HEK293 (cell line): Measurements from ENCODE around the gene KLC4.

Experiments
- CTCF ChIA-PET: fragments of 350-600 bp; formaldehyde crosslinking; extraction: SDS; loops from one replicate; lab custom pipeline; 2021; ENCODE audit warnings: antibody characterized with exemption; lab: Yijun Ruan, JAX
- POLR2A ChIA-PET: fragments of 300-600 bp; formaldehyde crosslinking; extraction: SDS; loops from one replicate; lab custom pipeline; 2020; ENCODE audit warnings: antibody characterized with exemption, inconsistent platforms; lab: Yijun Ruan, JAX
- H3K27ac ChIP-seq: fragments of 200-500 bp; sonication (Bioruptor generic); 2 replicates; pipeline ENCODE4 v1.5.1; 2014; ENCODE audit warnings: low read depth, low read length, control low read depth, inconsistent platforms; ENCODE audit errors: extremely low read depth
- H3K36me3 ChIP-seq, 2 experiments: fragments of 200-500 bp in 1 of 2; sonication (Bioruptor generic) in 1 of 2; 1 replicate in 1 of 2; 2 replicates in 1 of 2; pipeline ENCODE4 v1.5.1; 2014 to 2017; ENCODE audit warnings: inconsistent platforms in 2 of 2, low read length in 2 of 2; ENCODE audit not compliant: control insufficient read depth in 2 of 2, insufficient read depth in 1 of 2
- H3K4me1 ChIP-seq: fragments of 200-500 bp; sonication (Bioruptor generic); 2 replicates; pipeline ENCODE4 v1.5.1; 2014; ENCODE audit warnings: mild to moderate bottlenecking, low read length, inconsistent platforms; ENCODE audit not compliant: control insufficient read depth, insufficient read depth
- H3K4me3 ChIP-seq: 2 replicates; pipeline ENCODE4 v1.5.1; 2011; ENCODE audit warnings: low read depth, mild to moderate bottlenecking, control low read depth, low read length, moderate library complexity
- H3K9me3 ChIP-seq: fragments of 200-500 bp; sonication (Bioruptor generic); 2 replicates; pipeline ENCODE4 v1.5.1; 2014; ENCODE audit warnings: low read depth, low read length, inconsistent platforms; ENCODE audit not compliant: control insufficient read depth, insufficient read depth
- EGR2 ChIP-seq: fragments of 450-650 bp; formaldehyde crosslinking; IDR thresholded peaks from 2 replicates; pipeline ENCODE4 v1.5.1; 2016; ENCODE audit warnings: low read depth, missing biosample characterization, missing genetic modification characterization
- IKZF3 ChIP-seq: fragments of 450-650 bp; IDR thresholded peaks from 2 replicates; pipeline ENCODE4 v1.5.0; 2018; ENCODE audit warnings: missing biosample characterization, mild to moderate bottlenecking, missing genetic modification characterization, moderate library complexity
- PRDM2 ChIP-seq: fragments of 450-650 bp; formaldehyde crosslinking; IDR thresholded peaks from 2 replicates; pipeline ENCODE4 v1.5.1; 2016; ENCODE audit warnings: missing biosample characterization, missing genetic modification characterization, borderline replicate concordance
- ZBTB20 ChIP-seq: fragments of 450-650 bp; formaldehyde crosslinking; IDR thresholded peaks from 2 replicates; pipeline ENCODE4 v1.5.1; 2016; ENCODE audit warnings: missing biosample characterization, missing genetic modification characterization
- ZBTB48 ChIP-seq: fragments of 450-650 bp; formaldehyde crosslinking; IDR thresholded peaks from 2 replicates; pipeline ENCODE4 v1.5.1; 2016; ENCODE audit warnings: missing biosample characterization, missing genetic modification characterization
- ZBTB8A ChIP-seq: fragments of 450-650 bp; formaldehyde crosslinking; IDR thresholded peaks from 2 replicates; pipeline ENCODE4 v1.5.1; 2016; ENCODE audit warnings: missing biosample characterization, missing genetic modification characterization
- ZEB2 ChIP-seq: fragments of 450-650 bp; formaldehyde crosslinking; IDR thresholded peaks from 2 replicates; pipeline ENCODE4 v1.5.1; 2016; ENCODE audit warnings: missing biosample characterization, missing genetic modification characterization
- ZFHX2 ChIP-seq: fragments of 450-650 bp; formaldehyde crosslinking; conservative IDR thresholded peaks from 2 replicates; pipeline ENCODE4 v1.5.1; 2016; ENCODE audit warnings: missing biosample characterization, missing genetic modification characterization
- ZIC2 ChIP-seq: fragments of 450-650 bp; formaldehyde crosslinking; IDR thresholded peaks from 2 replicates; pipeline ENCODE4 v1.5.1; 2016; ENCODE audit warnings: missing biosample characterization, missing genetic modification characterization
- ZNF146 ChIP-seq: fragments of 450-650 bp; formaldehyde crosslinking; IDR thresholded peaks from 2 replicates; pipeline ENCODE4 v1.5.1; 2016; ENCODE audit warnings: missing biosample characterization, missing genetic modification characterization
- ZNF23 ChIP-seq: fragments of 450-650 bp; formaldehyde crosslinking; IDR thresholded peaks from 2 replicates; pipeline ENCODE4 v1.5.1; 2016; ENCODE audit warnings: missing biosample characterization, missing genetic modification characterization, borderline replicate concordance
- ZNF335 ChIP-seq: fragments of 450-650 bp; formaldehyde crosslinking; conservative IDR thresholded peaks from 2 replicates; pipeline ENCODE4 v1.5.1; 2016; ENCODE audit warnings: missing biosample characterization, missing genetic modification characterization
- ZNF341 ChIP-seq: fragments of 450-650 bp; formaldehyde crosslinking; IDR thresholded peaks from 2 replicates; pipeline ENCODE4; 2016; ENCODE audit warnings: low read depth, missing biosample characterization, missing genetic modification characterization
- ZNF391 ChIP-seq: fragments of 450-650 bp; formaldehyde crosslinking; IDR thresholded peaks from 2 replicates; pipeline ENCODE4 v1.5.1; 2016; ENCODE audit warnings: low read depth, missing biosample characterization, missing genetic modification characterization, borderline replicate concordance
- ZNF426 ChIP-seq: fragments of 450-650 bp; formaldehyde crosslinking; IDR thresholded peaks from 2 replicates; pipeline ENCODE4 v1.5.1; 2017; ENCODE audit warnings: missing biosample characterization, missing genetic modification characterization, mild to moderate bottlenecking, inconsistent platforms, moderate library complexity
- ZNF518A ChIP-seq: fragments of 450-650 bp; formaldehyde crosslinking; conservative IDR thresholded peaks from 2 replicates; pipeline ENCODE4 v1.5.1; 2016; ENCODE audit warnings: low read depth, missing biosample characterization, missing genetic modification characterization
- ZNF530 ChIP-seq: fragments of 450-650 bp; formaldehyde crosslinking; IDR thresholded peaks from 2 replicates; pipeline ENCODE4 v1.5.1; 2016; ENCODE audit warnings: low read depth, missing biosample characterization, missing genetic modification characterization
- ZSCAN16 ChIP-seq: fragments of 450-650 bp; formaldehyde crosslinking; IDR thresholded peaks from 2 replicates; pipeline ENCODE4 v1.5.1; 2016; ENCODE audit warnings: missing biosample characterization, missing genetic modification characterization

The KLC4 gene

GRCh38 chr6:43088654-43089056, 29.2 kb downstream of the KLC4 start (continued):
- TF ChIP-seq ZNF518A (tag by site-specific recombination) (peak; percentile 99), PRDM2 (no peak), ZBTB48 (tag by site-specific recombination) (no peak), ZNF530 (tag by site-specific recombination) (peak; percentile 86; the same call in 1 of the 2 replicates), ZNF426 (tag by site-specific recombination) (peak; percentile 99), ZEB2 (tag by site-specific recombination) (no peak)

GRCh38 chr6:43089467-43089866, 30.0 kb downstream of the KLC4 start:
- TF ChIP-seq ZNF23 (tag by site-specific recombination), result no peak
- no peak for TF ChIP-seq ZSCAN16 (tag by site-specific recombination)
- peak; percentile 99 for TF ChIP-seq ZNF341 (tag by site-specific recombination)
- no peak for TF ChIP-seq ZBTB20
- TF ChIP-seq, all 188 proteins: peak for 1
- ChIA-PET POLR2A (interaction anchor here (1.1 to 1.9 kb wide), 3 partner anchors 9 to 75 kb away, joined by 3 to 7 read pairs (median 3); partner anchors contain the start of genes KLHDC3, MEA1 and PTK7), CTCF (interaction anchor here (0.5 to 1.3 kb wide), 4 partner anchors 36 to 109 kb away, joined by 3 to 6 read pairs (median 4); partner anchors contain the start of gene CUL7)
- H3K36me3 ChIP-seq, result no peaks in the 10 kb centered on the region
- no peak overlapping the region for H3K4me3 ChIP-seq
- no peaks in the 10 kb centered on the region for H3K9me3 ChIP-seq
- H3K4me1 ChIP-seq, result peaks cover 41% of the 10 kb centered on the region
- peak overlapping the region; percentile 75 for H3K27ac ChIP-seq

- POLR2A ChIA-PET, result interaction anchor here (1.1 to 1.9 kb wide), 3 partner anchors 10 to 76 kb away, joined by 3 to 7 read pairs (median 3); partner anchors contain the start of genes KLHDC3, MEA1 and PTK7
- TF ChIP-seq ZIC2 (tag by site-specific recombination) (peak; percentile 9; the same call in 1 of the 2 replicates), ZNF335 (tag by site-specific recombination) (peak; percentile 68), ZNF391 (no peak), ZBTB8A (tag by site-specific recombination) (peak; percentile 71), ZNF341 (tag by site-specific recombination) (peak; percentile 68), ZFHX2 (tag by site-specific recombination) (peak; percentile 82), EGR2 (peak; percentile 65; the same call in 1 of the 2 replicates), ZNF146 (tag by site-specific recombination) (no peak), IKZF3 (tag by site-specific recombination) (peak; percentile 38; the same call in 1 of the 2 replicates)
Observed at GRCh38 chr6:43089874-43090558, 30.6 kb downstream of the KLC4 start.

More at GRCh38 chr6:43089874-43090558, 30.6 kb downstream of the KLC4 start:
- H3K36me3 ChIP-seq, result no peaks in the 10 kb centered on the region
- peaks cover 41% of the 10 kb centered on the region for H3K4me1 ChIP-seq
- CTCF ChIA-PET, result interaction anchor here (0.6 to 1.3 kb wide), 3 partner anchors 54 to 109 kb away, joined by 3 to 6 read pairs (median 4); no protein-coding TSS in a partner anchor
- H3K9me3 ChIP-seq, result no peaks in the 10 kb centered on the region
- H3K27ac ChIP-seq, result peak overlapping the region; percentile 75
- H3K4me3 ChIP-seq, result no peak overlapping the region
